Vagina (tissue), 2 donors: ENCODE measurements around the gene SPC25. TPM values are rescaled to one million over a fixed set of nuclear protein-coding genes. Genes with fewer than 3 reads are reported as not detected.

ENCODE experiments used
- DNase-seq, 2 donors: peaks; one replicate each; pipeline ENCODE4 v3.0.0-alpha.2; 2017; ENCODE audit errors: extremely low spot score in 2 of 2
- H3K27ac ChIP-seq: fragments of 200-600 bp; sonication (generic); one replicate; pipeline ENCODE4 v1.5.1; 2019
- H3K27me3 ChIP-seq: fragments of 200-600 bp; sonication (generic); one replicate; pipeline ENCODE4 v1.5.1; 2019
- H3K36me3 ChIP-seq, 2 donors: fragments of 200-600 bp; sonication (generic); one replicate each; pipeline ENCODE4 v1.5.1; 2017 to 2019
- H3K4me1 ChIP-seq: fragments of 200-600 bp; sonication (generic); one replicate; pipeline ENCODE4 v1.5.1; 2019
- H3K4me3 ChIP-seq, 2 donors: fragments of 200-600 bp; sonication (generic); 1 replicate in 1 of 2; 2 replicates in 1 of 2; pipeline ENCODE4 v1.5.1; 2016 to 2019
- H3K9me3 ChIP-seq: fragments of 200-600 bp; sonication (generic); one replicate; pipeline ENCODE4 v1.5.1; 2019
- POLR2A ChIP-seq, 2 donors: fragments of 450-650 bp; IDR thresholded peaks; one replicate each; pipeline ENCODE4 v1.6.1; 2017; ENCODE audit warnings: antibody characterized with exemption in 2 of 2, mild to moderate bottlenecking in 2 of 2, moderate library complexity in 2 of 2
- POLR2AphosphoS5 ChIP-seq, 2 donors: sonication (generic); formaldehyde crosslinking; IDR thresholded peaks; one replicate each; pipeline ENCODE4 v1.9.0; 2017; ENCODE audit warnings: antibody characterized with exemption in 2 of 2, mild to moderate bottlenecking in 2 of 2, low read depth in 1 of 2; ENCODE audit not compliant: insufficient read depth in 1 of 2
- intact Hi-C: fragments of 100-400 bp; cut with DNase I; formaldehyde crosslinking; loops from one replicate; pipeline ENCODE4 v1.15.1; 2023
- total RNA-seq: library from RNA; depleted of rRNA; stranded (reverse); fragments of >200 nt; gene quantifications from one replicate; pipeline ENCODE4 v1.2.3, GENCODE V29; 2016
- TF ChIP-seq, protein P1 (sequence below), 3 experiments: fragments of 450-650 bp in 2 of 3; fragments of 200-600 bp in 1 of 3; sonication (generic) in 1 of 3; IDR thresholded peaks; one replicate each; pipeline ENCODE4 v1.5.1; 2017 to 2019; ENCODE audit warnings: antibody characterized with exemption in 3 of 3, mild to moderate bottlenecking in 2 of 3, moderate library complexity in 2 of 3

SPC25 gene
- total RNA-seq, 1 donor from 2014 or later, result not detected

DNA sequence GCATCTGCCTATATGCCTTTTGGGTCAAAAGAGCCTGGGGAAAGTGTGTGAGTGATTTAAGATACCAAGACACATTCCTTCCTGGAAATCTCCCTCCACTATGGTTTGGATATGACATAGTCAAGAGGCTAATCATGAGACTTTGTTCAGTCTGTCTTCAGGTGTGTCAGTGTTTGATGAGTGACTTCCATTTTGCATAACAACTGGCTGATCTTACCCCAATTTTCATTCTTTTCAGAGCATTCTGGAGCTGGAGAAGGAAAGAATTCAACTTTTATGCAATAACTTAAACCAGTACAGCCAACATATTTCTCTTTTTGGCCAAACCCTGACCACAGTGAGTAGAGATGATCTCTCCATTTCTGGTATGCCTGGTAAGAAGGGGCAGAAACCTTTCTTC lies 39.4 kb downstream of the SPC25 start:
- H3K27me3 ChIP-seq, result no peaks in the 10 kb centered on the region
- TF ChIP-seq POLR2AphosphoS5 (IDR thresholded peaks at IDR 0.05; ENCODE audit: insufficient read depth in 1 of 2, low read depth in 1 of 2) (no peak), POLR2A (IDR thresholded peaks at IDR 0.05) (no peak)
- TF ChIP-seq, protein P1, sequence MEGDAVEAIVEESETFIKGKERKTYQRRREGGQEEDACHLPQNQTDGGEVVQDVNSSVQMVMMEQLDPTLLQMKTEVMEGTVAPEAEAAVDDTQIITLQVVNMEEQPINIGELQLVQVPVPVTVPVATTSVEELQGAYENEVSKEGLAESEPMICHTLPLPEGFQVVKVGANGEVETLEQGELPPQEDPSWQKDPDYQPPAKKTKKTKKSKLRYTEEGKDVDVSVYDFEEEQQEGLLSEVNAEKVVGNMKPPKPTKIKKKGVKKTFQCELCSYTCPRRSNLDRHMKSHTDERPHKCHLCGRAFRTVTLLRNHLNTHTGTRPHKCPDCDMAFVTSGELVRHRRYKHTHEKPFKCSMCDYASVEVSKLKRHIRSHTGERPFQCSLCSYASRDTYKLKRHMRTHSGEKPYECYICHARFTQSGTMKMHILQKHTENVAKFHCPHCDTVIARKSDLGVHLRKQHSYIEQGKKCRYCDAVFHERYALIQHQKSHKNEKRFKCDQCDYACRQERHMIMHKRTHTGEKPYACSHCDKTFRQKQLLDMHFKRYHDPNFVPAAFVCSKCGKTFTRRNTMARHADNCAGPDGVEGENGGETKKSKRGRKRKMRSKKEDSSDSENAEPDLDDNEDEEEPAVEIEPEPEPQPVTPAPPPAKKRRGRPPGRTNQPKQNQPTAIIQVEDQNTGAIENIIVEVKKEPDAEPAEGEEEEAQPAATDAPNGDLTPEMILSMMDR (IDR thresholded peaks at IDR 0.05), result no peak
- no peaks in the 10 kb centered on the region for H3K4me1 ChIP-seq
- no peaks in the 10 kb centered on the region for H3K36me3 ChIP-seq
- DNase-seq, result no peak
- no peaks in the 10 kb centered on the region for H3K9me3 ChIP-seq
- no peak overlapping the region for H3K4me3 ChIP-seq
- H3K27ac ChIP-seq, result no peak overlapping the region
- intact Hi-C loops, result no loop called here

GRCh38 chr2:168849610-168850009 lies 40.6 kb downstream of the SPC25 start:
- Histone ChIP-seq H3K4me1 (no peaks in the 10 kb centered on the region), H3K36me3 (no peaks in the 10 kb centered on the region), H3K9me3 (no peaks in the 10 kb centered on the region), H3K4me3 (no peak overlapping the region), H3K27ac (no peak overlapping the region), H3K27me3 (no peaks in the 10 kb centered on the region)
- no peak for DNase-seq
- no peak for TF ChIP-seq POLR2AphosphoS5 (IDR thresholded peaks at IDR 0.05; ENCODE audit: insufficient read depth in 1 of 2, low read depth in 1 of 2)
- TF ChIP-seq, protein P1 (IDR thresholded peaks at IDR 0.05), result no peak
- no peak for TF ChIP-seq POLR2A (IDR thresholded peaks at IDR 0.05)
- intact Hi-C loops, result no loop called here

DNA sequence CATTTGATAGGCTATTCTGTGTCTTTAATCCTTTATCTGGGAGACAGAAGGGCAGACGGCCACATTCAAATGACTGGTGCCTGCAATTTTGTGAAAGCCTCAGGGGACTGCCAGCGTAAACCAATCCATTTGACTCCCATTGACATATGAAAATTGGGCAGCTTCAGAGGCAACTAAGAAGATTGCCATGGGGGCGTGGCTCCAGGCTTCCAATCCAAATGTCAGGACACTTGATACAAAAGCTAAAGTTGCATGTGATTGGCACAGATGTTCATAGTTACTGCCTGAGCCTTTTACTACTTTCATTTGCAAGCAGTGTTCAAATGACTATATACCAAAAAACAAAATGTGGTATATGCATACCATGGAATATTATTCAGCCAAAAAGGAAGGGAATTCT lies 42.0 kb downstream of the SPC25 start:
- DNase-seq, result no peak
- Histone ChIP-seq H3K9me3 (no peaks in the 10 kb centered on the region), H3K27me3 (no peaks in the 10 kb centered on the region), H3K27ac (no peak overlapping the region), H3K4me1 (no peaks in the 10 kb centered on the region), H3K36me3 (no peaks in the 10 kb centered on the region), H3K4me3 (no peak overlapping the region)
- TF ChIP-seq, protein P1 (IDR thresholded peaks at IDR 0.05), result no peak
- TF ChIP-seq POLR2AphosphoS5 (IDR thresholded peaks at IDR 0.05; ENCODE audit: insufficient read depth in 1 of 2, low read depth in 1 of 2) (no peak), POLR2A (IDR thresholded peaks at IDR 0.05) (no peak)
- intact Hi-C loops, result no loop called here

DNA sequence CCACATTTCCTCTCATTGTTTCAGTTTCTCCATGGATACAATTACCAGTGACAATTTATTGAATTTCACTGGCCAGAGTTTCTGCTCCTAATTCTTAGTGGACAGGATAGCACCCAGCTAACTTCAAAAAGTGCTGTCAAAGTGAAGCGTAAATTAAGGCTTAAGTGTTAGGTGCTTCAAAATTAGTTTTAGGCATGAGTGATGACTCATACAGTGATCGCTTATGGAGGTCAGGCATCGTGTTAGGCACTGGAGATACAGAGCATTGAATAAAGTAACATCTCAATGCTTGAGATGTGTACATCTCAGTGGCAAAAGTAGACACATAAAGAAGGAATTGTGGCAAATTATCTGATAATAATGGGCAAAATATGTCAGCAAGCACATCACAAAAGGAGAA lies 47.0 kb downstream of the SPC25 start:
- Histone ChIP-seq H3K4me3 (no peak overlapping the region), H3K27me3 (no peaks in the 10 kb centered on the region), H3K9me3 (no peaks in the 10 kb centered on the region), H3K4me1 (no peaks in the 10 kb centered on the region), H3K27ac (no peak overlapping the region), H3K36me3 (no peaks in the 10 kb centered on the region)
- DNase-seq, result no peak
- intact Hi-C loops, result no loop called here
- no peak for TF ChIP-seq POLR2AphosphoS5 (IDR thresholded peaks at IDR 0.05; ENCODE audit: insufficient read depth in 1 of 2, low read depth in 1 of 2)
- TF ChIP-seq POLR2A (IDR thresholded peaks at IDR 0.05), result no peak
- TF ChIP-seq, protein P1 (IDR thresholded peaks at IDR 0.05), result no peak

GRCh38 chr2:168841445-168841844 lies 48.8 kb downstream of the SPC25 start:
- no peak for DNase-seq
- H3K27ac ChIP-seq, result no peak overlapping the region
- intact Hi-C loops, result no loop called here
- H3K9me3 ChIP-seq, result no peaks in the 10 kb centered on the region
- H3K27me3 ChIP-seq, result no peaks in the 10 kb centered on the region
- no peak for TF ChIP-seq POLR2A (IDR thresholded peaks at IDR 0.05)
- TF ChIP-seq POLR2AphosphoS5 (IDR thresholded peaks at IDR 0.05; ENCODE audit: insufficient read depth in 1 of 2, low read depth in 1 of 2), result no peak
- TF ChIP-seq, protein P1 (IDR thresholded peaks at IDR 0.05), result no peak
- no peaks in the 10 kb centered on the region for H3K4me1 ChIP-seq
- no peak overlapping the region for H3K4me3 ChIP-seq
- no peaks in the 10 kb centered on the region for H3K36me3 ChIP-seq
